Muscle layer of duodenum (tissue), 2 donors: ENCODE measurements around the gene CTXND2.
"Not testable (repeated sequence)": the region's sequence is repeated elsewhere in the genome, so short reads cannot be mapped to it uniquely, and the experiment has no call there.

Experiments
- H3K27ac ChIP-seq: one replicate; pipeline ENCODE4 v1.7.0; 2013; ENCODE audit warnings: mild to moderate bottlenecking, low read length
- H3K27me3 ChIP-seq: one replicate; pipeline ENCODE4 v1.7.0; 2013; ENCODE audit warnings: low read depth, mild to moderate bottlenecking, control low read depth, low read length
- H3K36me3 ChIP-seq, 2 donors: one replicate each; pipeline ENCODE4 v1.7.0; 2013; ENCODE audit warnings: low read length in 2 of 2, control low read depth in 1 of 2, mild to moderate bottlenecking in 1 of 2; ENCODE audit not compliant: insufficient read depth in 2 of 2, control insufficient read depth in 1 of 2
- H3K4me1 ChIP-seq, 2 donors: one replicate each; pipeline ENCODE4 v1.7.0; 2013; ENCODE audit warnings: low read length in 2 of 2, mild to moderate bottlenecking in 2 of 2, control low read depth in 1 of 2, moderate library complexity in 1 of 2; ENCODE audit not compliant: insufficient read depth in 2 of 2, control insufficient read depth in 1 of 2
- H3K4me3 ChIP-seq, 2 donors: one replicate each; pipeline ENCODE4 v1.7.0; 2013; ENCODE audit warnings: low read length in 2 of 2, low read depth in 1 of 2, mild to moderate bottlenecking in 1 of 2
- H3K9me3 ChIP-seq, 2 donors: one replicate each; pipeline ENCODE4 v1.7.0; 2013; ENCODE audit warnings: low read length in 2 of 2, control low read depth in 1 of 2, mild to moderate bottlenecking in 1 of 2; ENCODE audit not compliant: control insufficient read depth in 1 of 2
- donor health status: healthy.

Gene CTXND2

GRCh38 chr1:150872572-150872971 lies 14.4 kb upstream of the CTXND2 start:
- H3K4me1 ChIP-seq, result peaks cover 8 to 14% of the 10 kb centered on the region in 2 donors
- H3K9me3 ChIP-seq, result no peaks in the 10 kb centered on the region
- peaks cover 4 to 9% of the 10 kb centered on the region in 2 donors for H3K36me3 ChIP-seq
- H3K4me3 ChIP-seq, result no peak overlapping the region
- no peak overlapping the region for H3K27ac ChIP-seq
- H3K27me3 ChIP-seq, result no peaks in the 10 kb centered on the region

GRCh38 chr1:150873521-150873920 lies 13.4 kb upstream of the CTXND2 start:
- Histone ChIP-seq H3K36me3 (peaks cover 4 to 9% of the 10 kb centered on the region in 2 donors), H3K4me3 (no peak overlapping the region), H3K27me3 (no peaks in the 10 kb centered on the region), H3K4me1 (peaks cover 8 to 14% of the 10 kb centered on the region in 2 donors), H3K9me3 (no peaks in the 10 kb centered on the region), H3K27ac (no peak overlapping the region)

GRCh38 chr1:150874455-150875196 lies 12.3 kb upstream of the CTXND2 start:
- no peaks in the 10 kb centered on the region for H3K9me3 ChIP-seq
- peaks cover 4 to 9% of the 10 kb centered on the region in 2 donors for H3K36me3 ChIP-seq
- peak overlapping the region; percentile 85 for H3K27ac ChIP-seq
- H3K4me3 ChIP-seq, result peak overlapping the region; percentile 67 to 81
- peaks cover 8 to 14% of the 10 kb centered on the region in 2 donors for H3K4me1 ChIP-seq
- H3K27me3 ChIP-seq, result no peaks in the 10 kb centered on the region

- Histone ChIP-seq H3K27ac (peak overlapping the region; percentile 85), H3K4me1 (peaks cover 8 to 14% of the 10 kb centered on the region in 2 donors)
These were observed 11.5 kb upstream of the CTXND2 start for GRCh38 chr1:150875197-150876118.

GRCh38 chr1:150876119-150876454 lies 10.8 kb upstream of the CTXND2 start:
- peak overlapping the region; percentile 67 to 81 for H3K4me3 ChIP-seq
- peaks cover 8 to 14% of the 10 kb centered on the region in 2 donors for H3K4me1 ChIP-seq
- H3K9me3 ChIP-seq, result no peaks in the 10 kb centered on the region
- peak overlapping the region; percentile 85 for H3K27ac ChIP-seq
- no peaks in the 10 kb centered on the region for H3K27me3 ChIP-seq
- H3K36me3 ChIP-seq, result peaks cover 4 to 9% of the 10 kb centered on the region in 2 donors

More at GRCh38 chr1:150875197-150876118, 11.5 kb upstream of the CTXND2 start:
- Histone ChIP-seq H3K9me3 (no peaks in the 10 kb centered on the region), H3K27me3 (no peaks in the 10 kb centered on the region), H3K4me3 (peak overlapping the region; percentile 67 to 81), H3K36me3 (peaks cover 4 to 9% of the 10 kb centered on the region in 2 donors)

GRCh38 chr1:150878931-150879330 lies 8.0 kb upstream of the CTXND2 start:
- H3K27ac ChIP-seq, H3K9me3 ChIP-seq, H3K27me3 ChIP-seq, H3K36me3 ChIP-seq, H3K4me3 ChIP-seq: not testable (repeated sequence)
- peaks cover 8 to 14% of the 10 kb centered on the region in 2 donors for H3K4me1 ChIP-seq

- H3K27ac ChIP-seq, result peak overlapping the region; percentile 11
- H3K9me3 ChIP-seq, result no peaks in the 10 kb centered on the region
- no peaks in the 10 kb centered on the region for H3K36me3 ChIP-seq
- no peak overlapping the region for H3K4me3 ChIP-seq
- H3K4me1 ChIP-seq, result no peaks in the 10 kb centered on the region
- no peaks in the 10 kb centered on the region for H3K27me3 ChIP-seq
These were observed 5.4 kb upstream of the CTXND2 start for GRCh38 chr1:150881331-150882070.

GRCh38 chr1:150883121-150883520 lies 3.8 kb upstream of the CTXND2 start:
- not testable (repeated sequence) for H3K4me3 ChIP-seq, H3K27me3 ChIP-seq, H3K9me3 ChIP-seq, H3K36me3 ChIP-seq, H3K27ac ChIP-seq, H3K4me1 ChIP-seq

GRCh38 chr1:150888727-150889126 lies 1.8 kb downstream of the CTXND2 start:
- Histone ChIP-seq H3K9me3 (no peaks in the 10 kb centered on the region), H3K4me3 (no peak overlapping the region), H3K4me1 (no peaks in the 10 kb centered on the region), H3K36me3 (no peaks in the 10 kb centered on the region), H3K27ac (no peak overlapping the region), H3K27me3 (no peaks in the 10 kb centered on the region)

GRCh38 chr1:150890033-150890416 lies 3.1 kb downstream of the CTXND2 start:
- Histone ChIP-seq H3K9me3 (no peaks in the 10 kb centered on the region), H3K27me3 (no peaks in the 10 kb centered on the region), H3K4me3 (no peak overlapping the region), H3K27ac (no peak overlapping the region), H3K36me3 (no peaks in the 10 kb centered on the region), H3K4me1 (no peaks in the 10 kb centered on the region)

- Histone ChIP-seq H3K4me1 (no peaks in the 10 kb centered on the region), H3K4me3 (no peak overlapping the region), H3K27me3 (no peaks in the 10 kb centered on the region), H3K36me3 (no peaks in the 10 kb centered on the region), H3K27ac (no peak overlapping the region), H3K9me3 (no peaks in the 10 kb centered on the region)
These were observed 6.5 kb downstream of the CTXND2 start for GRCh38 chr1:150893336-150893913.
